GM19455 (cell line): ENCODE results near the gene EYS.

Source experiments
- ATAC-seq: cut with Tn5 transposase; IDR thresholded peaks from one replicate; pipeline ENCODE4 v1.9.1; 2021; ENCODE audit not compliant: unreplicated experiment

The EYS gene

GRCh38 chr6:65707126-65707826 is at the start of gene EYS:
EYS (minus strand) TSS chr6:65707226; CDS start chr6:65495410, 211,816 bp downstream.
- no peak for ATAC-seq

- no peak for ATAC-seq
Measured at GRCh38 chr6:65746302-65746701, 39.3 kb upstream of the EYS start.

- no peak for ATAC-seq
Measured at GRCh38 chr6:65745614-65746013, 38.6 kb upstream of the EYS start.

DNA sequence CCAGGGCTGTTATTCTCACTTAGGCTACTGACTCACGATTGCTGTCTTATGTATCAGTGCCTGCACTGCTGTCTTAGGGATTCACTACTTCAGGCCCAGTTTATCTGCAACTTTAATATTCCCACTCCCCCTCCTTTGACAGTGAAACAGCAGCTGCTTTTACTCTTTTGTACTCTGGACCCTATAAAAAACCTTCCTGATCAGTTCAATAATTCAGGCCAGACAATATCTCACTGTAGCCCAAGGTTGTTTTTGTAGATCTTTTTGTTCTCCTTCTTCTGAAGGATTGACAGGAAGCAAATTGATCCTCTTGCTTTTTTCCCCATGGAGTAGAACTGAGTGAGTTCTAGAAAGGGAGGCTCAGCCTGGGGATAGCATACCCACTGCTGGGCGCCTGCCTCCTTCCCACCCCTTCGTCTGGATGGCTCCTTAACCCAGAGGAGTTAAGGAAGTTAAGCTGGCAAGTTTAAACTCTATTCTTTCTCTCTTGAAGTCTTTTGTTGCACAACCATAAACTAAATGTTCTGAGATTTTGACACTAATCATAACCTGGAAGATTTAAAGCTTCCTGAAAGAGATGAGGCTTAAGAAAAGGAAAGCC is 22.0 kb upstream of the EYS start:
- no peak for ATAC-seq

DNA sequence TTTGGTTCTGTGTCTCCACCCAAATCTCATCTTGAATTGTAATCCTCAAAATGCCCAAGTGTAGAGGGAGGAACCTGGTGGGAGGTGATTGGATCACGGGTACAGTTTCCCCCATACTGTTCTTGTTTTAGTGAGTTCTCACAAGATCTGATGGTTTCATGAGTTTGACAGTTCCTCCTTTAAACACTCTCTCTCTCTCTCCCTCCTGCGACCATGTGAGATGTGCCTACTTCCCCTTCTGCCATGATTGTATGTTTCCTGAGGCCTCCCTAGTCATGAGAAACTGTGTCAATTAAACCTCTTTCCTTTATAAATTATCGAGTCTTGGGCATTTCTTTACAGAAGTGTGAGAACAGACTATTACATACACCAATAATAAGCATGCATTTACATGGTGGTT is 12.1 kb upstream of the EYS start:
- no peak for ATAC-seq

GRCh38 chr6:65711531-65711930 is 4.5 kb upstream of the EYS start:
- ATAC-seq, result no peak

DNA sequence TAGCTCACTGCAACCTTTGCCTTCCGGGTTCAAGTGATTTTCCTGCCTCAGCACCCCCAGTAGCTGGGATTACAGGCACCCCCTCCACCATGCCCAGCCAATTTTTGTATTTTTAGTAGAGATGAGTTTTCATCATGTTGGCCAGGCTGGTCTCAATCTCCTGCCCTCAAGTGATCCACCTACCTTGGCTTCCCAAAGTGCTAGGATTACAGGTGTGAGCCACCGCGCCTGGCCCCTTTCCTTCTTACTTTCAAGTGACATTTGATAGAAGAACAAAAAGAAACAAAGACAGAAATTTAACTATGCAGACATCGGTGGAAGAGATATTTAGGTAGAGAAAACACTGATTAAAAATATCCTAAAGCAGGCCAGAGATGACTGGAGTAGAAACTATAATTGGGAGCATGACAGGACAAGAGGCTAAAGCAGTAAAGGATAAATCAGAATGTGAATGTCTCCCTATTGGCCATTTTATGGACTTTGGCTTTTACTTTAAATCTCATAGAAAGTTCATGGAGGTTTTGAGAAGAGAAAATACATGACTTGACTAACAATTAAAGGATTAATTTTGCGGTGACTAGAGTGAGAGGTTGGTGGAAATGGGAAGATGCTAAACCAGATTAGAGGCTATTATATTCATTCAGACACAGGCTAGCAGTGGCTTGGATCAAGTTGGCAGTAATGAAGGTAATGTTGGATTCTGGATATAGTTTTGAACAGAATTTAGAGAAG is 2.2 kb upstream of the EYS start:
- ATAC-seq, result no peak

DNA sequence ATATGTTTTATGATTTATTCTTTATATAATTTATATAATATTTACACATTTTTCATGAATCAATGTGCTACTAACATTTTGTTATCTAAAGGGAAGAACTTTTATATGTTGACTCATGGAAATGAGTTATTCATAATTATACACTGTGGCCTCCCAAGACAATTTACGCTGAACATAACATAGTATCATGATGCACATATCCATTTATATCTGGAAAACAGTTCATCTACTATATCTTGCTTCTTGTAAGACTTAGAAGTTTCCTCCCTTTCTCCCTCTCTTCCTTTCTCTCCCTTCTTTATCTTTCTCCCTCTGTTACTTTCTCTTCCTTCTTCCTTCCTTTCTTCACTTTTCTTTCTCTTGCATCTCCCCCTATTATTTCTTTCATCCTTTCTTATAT is 1.1 kb upstream of the EYS start:
- no peak for ATAC-seq

DNA sequence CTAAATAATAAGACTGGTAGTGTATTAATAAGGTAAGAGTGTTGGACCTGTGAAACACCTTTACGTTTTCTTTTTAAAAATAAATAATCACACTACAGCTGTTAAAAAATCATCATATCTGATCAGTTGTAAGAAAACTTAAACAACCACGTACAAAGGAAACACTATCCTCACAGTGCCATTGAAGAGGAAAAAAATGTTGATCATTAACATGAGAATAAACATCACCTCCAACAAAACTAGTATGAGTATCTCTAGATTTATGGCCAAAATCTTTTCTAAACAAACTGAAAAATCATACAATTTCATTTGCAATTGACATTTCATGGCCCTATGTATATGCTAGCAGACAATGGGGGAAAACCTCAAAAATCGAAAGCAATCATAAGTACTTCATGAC is 590 bp downstream of the EYS start:
- no peak for ATAC-seq

- ATAC-seq, result no peak
Measured at GRCh38 chr6:65701325-65701724, 5.7 kb downstream of the EYS start.

DNA sequence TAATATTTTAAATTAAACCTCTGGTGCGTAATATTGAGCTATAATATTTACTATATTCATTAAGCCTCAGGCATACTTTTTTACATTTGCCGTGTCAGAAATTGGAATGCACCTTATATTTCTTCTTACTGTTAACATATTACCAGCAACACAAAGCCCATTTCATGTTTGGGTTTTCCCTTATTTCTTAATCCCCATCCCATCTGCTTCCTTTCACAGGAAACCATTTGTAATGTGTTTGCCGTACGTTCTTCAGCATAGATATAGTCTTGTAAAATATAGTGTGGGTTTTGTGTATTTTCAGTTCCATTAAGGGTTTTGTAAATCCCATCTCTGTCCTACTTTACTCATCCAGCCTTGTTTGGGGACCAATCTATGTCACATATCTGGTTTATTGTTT is 6.5 kb downstream of the EYS start:
- no peak for ATAC-seq

GRCh38 chr6:65692109-65692508 is 14.9 kb downstream of the EYS start:
- no peak for ATAC-seq

DNA sequence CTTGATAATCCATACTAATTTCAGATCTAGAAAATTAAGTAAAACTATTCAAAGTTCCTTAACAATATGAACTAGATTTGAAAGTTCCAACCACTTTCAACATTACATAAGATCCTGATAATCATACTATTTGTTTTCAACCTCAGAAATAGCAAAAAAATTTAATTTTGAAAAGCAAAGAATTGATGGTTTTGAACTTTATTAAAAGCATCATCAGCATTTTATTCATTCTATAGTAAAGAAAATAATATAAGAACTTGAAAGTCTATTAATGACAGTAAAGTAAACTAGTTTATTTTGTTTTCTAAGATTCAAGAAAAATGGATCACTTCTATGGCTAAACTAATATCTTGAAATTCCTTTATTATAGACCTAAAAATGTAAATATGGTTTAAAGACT is 26.8 kb downstream of the EYS start:
- no peak for ATAC-seq

- no peak for ATAC-seq
Measured at GRCh38 chr6:65671922-65672321, 35.1 kb downstream of the EYS start.

- ATAC-seq, result no peak
Measured at GRCh38 chr6:65667916-65668656, 38.9 kb downstream of the EYS start.

- ATAC-seq, result no peak
Measured at GRCh38 chr6:65650086-65650485, 56.9 kb downstream of the EYS start.

- no peak for ATAC-seq
Measured at GRCh38 chr6:65649392-65649791, 57.6 kb downstream of the EYS start.

GRCh38 chr6:65646544-65646943 is 60.5 kb downstream of the EYS start:
- ATAC-seq, result no peak

GRCh38 chr6:65642776-65643175 is 64.2 kb downstream of the EYS start:
- ATAC-seq, result no peak

DNA sequence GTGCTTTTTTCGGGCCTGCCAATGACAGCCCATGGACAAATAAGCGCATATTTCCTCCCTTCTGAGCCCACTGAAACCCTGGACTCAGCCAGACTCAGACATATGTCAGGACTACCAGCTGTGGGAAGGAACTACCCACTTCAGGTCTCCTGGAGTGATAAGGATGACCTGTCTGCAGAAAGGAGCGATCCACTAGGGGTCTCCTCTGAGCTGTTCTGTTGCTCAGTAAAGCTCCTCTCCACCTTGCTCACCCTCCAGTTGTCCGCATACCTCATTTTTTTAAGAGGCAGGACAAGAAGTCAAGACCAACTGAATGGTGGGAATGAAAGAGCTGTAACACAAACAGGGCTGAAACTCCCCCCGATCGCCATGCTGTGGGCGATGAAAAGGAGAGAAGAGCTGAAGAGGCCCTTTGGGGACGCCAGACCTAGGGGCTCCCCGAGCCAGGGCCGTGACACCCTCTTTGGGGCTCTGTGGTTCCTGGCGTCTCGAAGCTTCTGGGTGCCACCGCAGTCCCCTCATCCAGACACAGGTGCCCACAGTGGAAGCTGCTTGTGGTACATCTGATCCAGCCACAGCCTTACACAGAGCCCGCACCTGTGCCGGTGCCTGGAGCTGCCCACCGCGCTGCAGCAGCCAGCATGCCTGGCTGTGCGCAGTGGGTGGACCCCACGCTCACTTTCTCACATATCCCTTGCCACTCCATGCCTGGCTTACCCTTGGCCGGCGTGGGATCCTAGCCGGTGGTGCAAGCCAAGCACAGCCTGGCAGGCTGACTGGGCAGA is 68.8 kb downstream of the EYS start:
- ATAC-seq, result no peak
